OCI-M2 (cell line): ENCODE results near the gene MEG3.

Experiments used
- DNase-seq: peaks from one replicate; lab custom pipeline; 2025; ENCODE audit not compliant: unreplicated experiment; lab: John Stamatoyannopoulos, UW

Gene MEG3

GRCh38 chr14:100879194-100879593 is 53.3 kb downstream of the MEG3 start:
- DNase-seq, result no peak

DNA sequence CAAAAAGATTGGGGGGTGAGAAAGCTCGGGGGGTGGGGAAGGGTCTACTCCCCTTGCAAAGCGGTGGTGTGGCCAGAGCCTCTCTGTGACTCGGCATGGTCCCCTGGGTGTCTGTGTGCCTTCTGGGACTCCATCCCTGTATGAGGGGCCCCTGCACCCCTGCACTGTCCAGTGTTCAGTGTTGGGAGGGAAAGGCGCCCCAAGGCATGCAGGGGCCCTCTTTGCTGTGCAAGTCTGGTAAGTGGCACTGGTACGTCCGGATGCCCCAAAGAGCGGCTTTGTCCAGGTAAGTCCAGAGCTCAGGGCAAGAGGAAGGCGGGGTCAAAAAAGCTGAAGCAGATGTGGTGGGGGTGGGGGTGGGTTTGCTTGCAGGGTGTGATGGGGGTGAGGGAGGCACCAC is 53.9 kb downstream of the MEG3 start:
- DNase-seq, result no peak

GRCh38 chr14:100880271-100881101 is 54.6 kb downstream of the MEG3 start:
- DNase-seq, result no peak

DNA sequence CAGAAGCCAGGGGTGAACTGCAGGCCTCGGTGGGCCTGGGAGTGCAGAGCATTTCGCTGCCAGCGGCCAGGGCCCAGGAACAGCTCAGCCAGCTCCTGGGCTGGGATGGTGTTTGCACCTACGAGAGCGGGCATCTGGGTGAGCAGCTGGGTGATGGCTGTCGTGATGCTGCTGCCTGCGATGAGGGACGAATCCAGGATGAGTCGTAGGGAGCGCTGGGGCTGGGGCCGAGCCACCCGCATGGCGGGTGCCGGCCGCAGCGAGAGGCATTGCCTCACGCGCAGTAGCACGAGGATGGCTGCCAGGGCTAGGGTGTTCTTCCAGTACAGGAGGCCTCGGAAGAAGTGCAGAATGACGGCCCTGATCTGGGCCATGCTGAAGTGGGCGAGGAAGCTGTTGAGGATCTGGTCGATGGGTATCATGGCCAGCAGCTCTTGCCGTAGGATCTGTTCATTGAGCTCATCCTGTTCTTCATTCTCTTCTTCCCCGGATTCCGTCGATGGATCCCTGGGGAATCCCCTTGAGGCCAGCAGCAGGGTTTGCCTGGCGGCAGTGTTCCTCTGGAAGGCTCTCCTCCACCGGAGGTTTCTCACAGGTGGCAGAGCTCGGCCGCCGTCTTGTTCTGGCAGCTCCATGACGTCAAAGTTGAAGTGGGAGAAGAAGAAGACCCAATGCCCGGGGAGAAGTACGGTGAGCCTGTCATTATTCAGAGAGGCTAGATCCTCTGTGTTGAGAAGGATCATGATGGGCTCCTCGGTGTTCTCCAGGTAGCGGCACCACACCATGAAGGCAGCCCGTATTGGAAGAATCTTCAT is 55.5 kb downstream of the MEG3 start:
- DNase-seq, result no peak

- no peak for DNase-seq
Observed at GRCh38 chr14:100882026-100882967, 56.4 kb downstream of the MEG3 start.

- no peak for DNase-seq
Observed at GRCh38 chr14:100882991-100883788, 57.3 kb downstream of the MEG3 start.

GRCh38 chr14:100883789-100884101 is 57.8 kb downstream of the MEG3 start:
- no peak for DNase-seq

GRCh38 chr14:100884456-100884855 is 58.5 kb downstream of the MEG3 start:
- DNase-seq, result no peak

GRCh38 chr14:100885196-100885595 is 59.3 kb downstream of the MEG3 start:
- no peak for DNase-seq

DNA sequence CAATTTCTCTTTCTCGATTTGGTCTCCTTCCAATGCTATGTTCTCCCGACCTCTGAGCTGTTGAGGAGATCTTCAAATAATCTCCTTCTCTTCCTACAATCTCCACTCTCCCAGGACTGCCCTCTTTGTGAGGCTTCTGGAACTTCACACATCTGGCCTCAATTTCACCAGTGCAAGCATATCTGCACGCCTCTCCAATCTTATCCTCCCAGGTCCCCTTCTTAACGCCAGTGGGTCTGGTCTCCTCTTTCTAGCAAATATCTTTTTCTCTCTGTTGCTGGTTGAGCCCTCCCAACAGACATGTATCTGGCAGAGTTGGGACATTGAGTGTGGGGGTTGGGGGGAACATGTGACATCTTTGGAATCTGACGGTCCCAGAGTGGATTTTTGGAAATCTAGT is 59.7 kb downstream of the MEG3 start:
- DNase-seq, result no peak

- no peak for DNase-seq
Observed at GRCh38 chr14:100887728-100888335, 61.9 kb downstream of the MEG3 start.

- no peak for DNase-seq
Observed at GRCh38 chr14:100888789-100889315, 62.9 kb downstream of the MEG3 start.

DNA sequence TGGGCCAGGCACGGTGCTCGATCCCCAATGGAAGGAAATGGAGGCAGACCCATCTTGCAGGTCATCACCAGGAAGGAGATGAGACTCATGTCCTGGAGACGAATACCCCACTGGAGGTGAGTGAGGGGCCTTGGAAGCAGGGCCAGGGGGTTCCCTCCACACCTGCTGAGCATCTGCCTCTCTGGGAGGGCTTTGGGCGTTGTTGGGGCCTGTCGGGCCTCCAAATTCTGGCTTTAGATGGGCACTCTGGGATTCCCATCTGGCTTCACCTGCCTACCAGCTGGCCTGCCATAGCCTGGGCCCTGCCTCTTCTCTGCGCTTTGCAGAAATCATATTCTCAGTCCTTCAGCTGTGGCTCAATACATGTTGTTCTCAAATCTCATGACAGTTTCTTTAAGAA is 63.7 kb downstream of the MEG3 start:
- DNase-seq, result no peak

- DNase-seq, result no peak
Observed at GRCh38 chr14:100890061-100890850, 64.3 kb downstream of the MEG3 start.

DNA sequence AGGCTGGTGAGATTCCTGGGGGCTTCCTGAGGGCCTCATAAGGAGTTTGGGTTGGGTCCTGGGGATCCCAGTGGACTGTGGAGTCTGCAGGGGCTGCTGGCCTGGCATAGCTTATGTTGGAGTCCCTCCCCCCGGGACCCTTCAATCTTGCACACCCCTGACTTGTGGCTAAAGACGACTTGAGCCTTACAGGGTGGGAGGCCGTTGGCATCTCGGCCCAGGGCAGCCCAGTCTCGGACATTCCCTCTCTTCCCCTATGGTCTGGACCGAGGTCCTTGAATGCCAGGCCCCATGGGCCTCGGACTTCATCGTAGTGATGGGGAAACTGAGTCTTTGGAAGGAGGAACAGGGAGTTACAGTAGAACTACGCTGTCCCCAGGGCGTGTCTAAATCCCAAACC is 65.1 kb downstream of the MEG3 start:
- no peak for DNase-seq

DNA sequence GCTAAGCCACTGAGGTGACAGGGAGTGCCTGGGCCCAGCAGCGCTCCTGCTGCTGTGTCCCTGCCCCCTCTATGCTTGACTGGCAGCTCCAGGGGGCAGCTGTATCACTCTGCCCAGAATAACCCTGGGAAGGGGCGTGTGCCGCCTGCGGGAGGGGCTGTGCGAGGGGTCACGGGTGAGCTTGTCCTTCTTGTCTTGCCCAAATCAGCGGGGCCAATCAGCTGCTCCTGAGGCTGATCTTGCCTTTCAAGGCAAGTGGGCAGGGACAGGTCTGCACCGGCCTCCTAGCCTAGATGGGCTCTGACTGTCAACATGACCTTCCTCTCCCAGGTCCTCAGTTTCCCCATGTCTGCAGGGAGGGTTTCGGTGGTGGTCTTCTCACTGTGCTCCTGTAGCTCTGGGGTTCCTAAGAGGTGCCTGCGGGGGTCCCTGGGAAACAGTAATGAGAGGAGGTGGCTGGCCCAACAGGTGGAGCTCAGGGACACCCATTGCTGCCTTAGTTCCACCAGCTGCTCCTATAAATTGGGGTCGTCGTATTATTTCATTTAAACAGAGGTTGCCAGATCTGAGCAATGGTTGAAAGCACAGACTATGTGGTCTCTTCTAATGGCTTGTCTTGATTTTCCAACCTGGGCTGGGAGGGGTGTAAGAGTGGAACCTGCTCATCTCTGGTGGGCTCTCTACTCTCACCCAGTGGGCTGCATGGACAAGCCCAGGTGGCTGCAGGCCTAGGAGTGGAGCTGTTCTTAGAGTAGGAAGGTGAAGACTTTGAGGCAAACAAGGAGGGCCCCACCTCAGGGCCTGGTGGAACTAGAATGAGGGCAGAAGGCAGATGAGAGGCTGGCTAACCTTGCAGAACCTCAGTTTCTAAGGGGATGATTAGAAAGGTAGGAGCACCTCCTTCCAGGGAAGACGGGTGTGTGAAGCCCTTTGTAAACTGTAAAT is 65.9 kb downstream of the MEG3 start:
- no peak for DNase-seq

GRCh38 chr14:100892496-100893227 is 66.7 kb downstream of the MEG3 start:
- no peak for DNase-seq
